Endothelial cell of umbilical vein (primary cell): ENCODE results near the gene GMNC. TPM values are rescaled to one million over a fixed set of nuclear protein-coding genes. Genes with fewer than 3 reads are reported as not detected.

Experiments used
- BruUV-seq: library from RNA; stranded (reverse); fragments of 400-500 nt; replicated peaks from 2 replicates; lab custom pipeline; 2021; lab: Mats Ljungman, UMichigan
- CTCF ChIA-PET: fragments of 300-600, 350-600 bp; sonication (Branson Sonifier 250); formaldehyde crosslinking; loops from one replicate; lab custom pipeline; 2021; ENCODE audit warnings: antibody characterized with exemption, inconsistent platforms; lab: Charles Lee
- POLR2A ChIA-PET: fragments of 300-600, 350-600 bp; sonication (Branson Sonifier 250); formaldehyde crosslinking; loops from one replicate; lab custom pipeline; 2021; ENCODE audit warnings: antibody characterized with exemption, inconsistent platforms; lab: Charles Lee
- DNase-seq: peaks from one replicate; pipeline ENCODE4 v3.0.0-alpha.2; 2011; ENCODE audit warnings: low read depth, low spot score
- FAIRE-seq: peaks from 2 replicates; lab custom pipeline; 2011; peaks lifted over from hg19 to GRCh38; lab: Jason Lieb, UNC
- H2AFZ ChIP-seq: 2 replicates; pipeline ENCODE4 v1.6.0; 2012; ENCODE audit warnings: low read depth, low read length, control low read depth, inconsistent platforms
- H3K27ac ChIP-seq: 2 replicates; pipeline ENCODE4 v1.5.1; 2011; ENCODE audit warnings: low read depth, mild to moderate bottlenecking, control low read depth, low read length, moderate library complexity; ENCODE audit not compliant: insufficient read depth
- H3K27me3 ChIP-seq, 2 experiments: 2 replicates each; pipeline versions ENCODE4 v1.6.0 to v1.6.1; 2011; ENCODE audit warnings: low read length in 2 of 2, mixed read lengths in 1 of 2; ENCODE audit not compliant: control insufficient read depth in 2 of 2, insufficient read depth in 2 of 2
- H3K36me3 ChIP-seq, 2 experiments: 2 replicates in 1 of 2; 3 replicates in 1 of 2; pipeline ENCODE4 v1.5.1; 2011; ENCODE audit warnings: low read length in 2 of 2, mild to moderate bottlenecking in 1 of 2, moderate library complexity in 1 of 2; ENCODE audit not compliant: control insufficient read depth in 2 of 2, insufficient read depth in 2 of 2; ENCODE audit errors: extremely low read depth in 1 of 2
- H3K4me1 ChIP-seq: 3 replicates; pipeline ENCODE4 v1.5.1; 2011; ENCODE audit warnings: mild to moderate bottlenecking, low read length; ENCODE audit not compliant: control insufficient read depth, insufficient read depth; ENCODE audit errors: extremely low read depth
- H3K4me2 ChIP-seq: 2 replicates; pipeline ENCODE4 v1.6.1; 2011; ENCODE audit warnings: low read length, control low read depth, mixed read lengths; ENCODE audit not compliant: insufficient read depth
- H3K4me3 ChIP-seq, 3 experiments: fragments of 200-600 bp in 1 of 3; sonication (generic), shearing (Covaris generic) in 1 of 3; replicated peaks in 1 of 3; 2 replicates each; pipeline ENCODE4 v1.5.1; 2011 to 2016; ENCODE audit warnings: control low read depth in 3 of 3, low read length in 3 of 3, mild to moderate bottlenecking in 2 of 3, inconsistent platforms in 1 of 3, low read depth in 1 of 3, moderate library complexity in 1 of 3; ENCODE audit not compliant: insufficient read depth in 1 of 3
- H3K79me2 ChIP-seq: 2 replicates; pipeline ENCODE4 v1.6.0; 2012; ENCODE audit warnings: low read length, inconsistent platforms; ENCODE audit not compliant: control insufficient read depth, insufficient read depth
- H3K9ac ChIP-seq: replicated peaks from 2 replicates; pipeline ENCODE3; 2011; ENCODE audit warnings: low read length, control low read depth; ENCODE audit not compliant: insufficient read depth; ENCODE audit errors: extremely low read depth
- H3K9me1 ChIP-seq: replicated peaks from 3 replicates; pipeline ENCODE4 v1.6.0; 2011; ENCODE audit warnings: mild to moderate bottlenecking, low read length; ENCODE audit not compliant: control insufficient read depth, insufficient read depth; ENCODE audit errors: extremely low read depth
- H3K9me3 ChIP-seq: replicated peaks from 2 replicates; pipeline ENCODE4 v1.5.1; 2012; ENCODE audit warnings: low read length, inconsistent platforms; ENCODE audit not compliant: control insufficient read depth, insufficient read depth
- H4K20me1 ChIP-seq: replicated peaks from 2 replicates; pipeline ENCODE3; 2011; ENCODE audit warnings: mild to moderate bottlenecking, low read length; ENCODE audit not compliant: control insufficient read depth, insufficient read depth; ENCODE audit errors: extremely low read depth
- EZH2 ChIP-seq: IDR thresholded peaks from 2 replicates; pipeline ENCODE4 v1.6.1; 2012; ENCODE audit warnings: borderline replicate concordance, low read depth, mild to moderate bottlenecking, moderate library complexity, low read length, inconsistent platforms; ENCODE audit not compliant: severe bottlenecking
- FOS ChIP-seq: IDR thresholded peaks from 2 replicates; pipeline ENCODE4 v1.6.1; 2011; ENCODE audit warnings: mild to moderate bottlenecking, low read length, moderate library complexity, borderline replicate concordance; ENCODE audit not compliant: insufficient read depth
- GATA2 ChIP-seq: IDR thresholded peaks from 2 replicates; pipeline ENCODE4 v1.7.0; 2011; ENCODE audit warnings: low read depth, mild to moderate bottlenecking, moderate library complexity, mixed read lengths, low read length; ENCODE audit not compliant: insufficient read length, insufficient read depth
- JUN ChIP-seq: IDR thresholded peaks from 2 replicates; pipeline ENCODE4 v1.6.1; 2011; ENCODE audit warnings: borderline replicate concordance, low read depth; ENCODE audit not compliant: insufficient read length, insufficient read depth
- MYC ChIP-seq: IDR thresholded peaks from one replicate; pipeline ENCODE4 v1.6.1; 2011; ENCODE audit warnings: mild to moderate bottlenecking, low read depth, low read length
- POLR2A ChIP-seq: IDR thresholded peaks from 2 replicates; pipeline ENCODE4 v1.6.1; 2012; ENCODE audit warnings: low read depth, mild to moderate bottlenecking, control low read depth, low read length
- POLR2AphosphoS5 ChIP-seq: IDR thresholded peaks from 2 replicates; pipeline ENCODE4 v1.6.1; 2012; ENCODE audit warnings: low read depth, mild to moderate bottlenecking, control low read depth, low read length, moderate library complexity; ENCODE audit not compliant: insufficient read depth
- dilution Hi-C: fragments of 300-500 bp; cut with MboI; formaldehyde crosslinking; loops from one replicate; pipeline ENCODE4 v1.15.0; 2019; ENCODE audit warnings: low sequenced_read_pairs; ENCODE audit not compliant: extremely low pct_ligation_motif_present
- intact Hi-C: fragments of 100-400 bp; cut with micrococcal nuclease; formaldehyde crosslinking; loops from one replicate; pipeline ENCODE4 v1.10.0; 2022
- polyA plus RNA-seq, 4 experiments: library from polyadenylated mRNA; depleted of rRNA in 3 of 4; stranded (reverse) in 3 of 4; unstranded in 1 of 4; fragments of >200 nt; gene quantifications; 2 replicates each; pipeline versions ENCODE4 v1.2.1 to v1.2.3, GENCODE V29; 2011 to 2012; ENCODE audit warnings: missing spikeins in 1 of 4
- total RNA-seq: library from RNA; stranded (reverse); gene quantifications from 2 replicates; pipeline ENCODE4 v1.2.3, GENCODE V29; 2021
- TF ChIP-seq, protein P1 (sequence below): IDR thresholded peaks from 2 replicates; pipeline ENCODE4 v1.6.1; 2011; ENCODE audit not compliant: insufficient read depth, insufficient read length
- TF ChIP-seq, protein P2 (sequence below), 2 donors: IDR thresholded peaks; 1 replicate in 1 of 2; 2 replicates in 1 of 2; pipeline ENCODE4 v1.5.1; 2011; ENCODE audit warnings: low read length in 2 of 2, mild to moderate bottlenecking in 2 of 2, moderate library complexity in 2 of 2, control low read depth in 1 of 2, inconsistent platforms in 1 of 2, low read depth in 1 of 2; ENCODE audit not compliant: insufficient read depth in 1 of 2; ENCODE audit errors: extremely low read depth in 1 of 2

GMNC gene
- total and polyA plus RNA-seq, 2 donors (not counting 3 experiments of a cell fraction or from before 2014, with no cell fraction given): not detected

DNA sequence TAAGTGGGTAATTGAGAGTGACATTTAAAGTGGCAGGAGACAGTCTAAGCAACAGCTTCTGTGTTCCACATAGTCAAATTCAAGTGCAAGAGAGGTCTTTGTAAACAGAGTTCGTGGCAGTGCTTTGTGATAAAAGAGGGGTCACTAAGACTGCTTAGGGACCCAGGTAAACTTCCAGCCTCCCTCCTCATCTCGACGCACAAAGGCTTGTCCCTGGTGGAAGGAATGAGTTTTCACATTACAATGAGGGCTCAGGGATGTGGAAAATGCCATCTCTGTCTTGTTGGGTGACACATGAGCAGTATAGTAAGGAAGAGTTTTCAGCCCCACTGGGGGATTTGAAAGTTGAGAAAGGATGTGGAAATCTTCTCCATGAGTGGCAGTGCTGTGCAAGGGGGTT is 7.3 kb downstream of the GMNC start:
- Histone ChIP-seq H3K9ac (no peak overlapping the region), H3K27me3 (no peaks in the 10 kb centered on the region), H3K27ac (no peak overlapping the region), H3K4me2 (no peak overlapping the region), H4K20me1 (no peaks in the 10 kb centered on the region), H3K4me1 (no peaks in the 10 kb centered on the region), H3K9me1 (no peaks in the 10 kb centered on the region), H2AFZ (no peak overlapping the region), H3K4me3 (no peak overlapping the region), H3K36me3 (no peaks in the 10 kb centered on the region), H3K79me2 (no peaks in the 10 kb centered on the region), H3K9me3 (no peaks in the 10 kb centered on the region)
- DNase-seq (no peak), FAIRE-seq (no peak)
- no TSS peak for BruUV-seq
- POLR2A ChIA-PET: no interaction called here
- intact Hi-C loops: no loop called here
- CTCF ChIA-PET: no interaction called here
- no peak for TF ChIP-seq POLR2AphosphoS5
- no peak for TF ChIP-seq EZH2
- TF ChIP-seq GATA2: no peak
- TF ChIP-seq FOS: no peak
- TF ChIP-seq MYC: no peak
- TF ChIP-seq JUN: no peak
- TF ChIP-seq, protein P1, sequence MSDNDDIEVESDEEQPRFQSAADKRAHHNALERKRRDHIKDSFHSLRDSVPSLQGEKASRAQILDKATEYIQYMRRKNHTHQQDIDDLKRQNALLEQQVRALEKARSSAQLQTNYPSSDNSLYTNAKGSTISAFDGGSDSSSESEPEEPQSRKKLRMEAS: no peak
- TF ChIP-seq POLR2A: no peak
- TF ChIP-seq, protein P2, sequence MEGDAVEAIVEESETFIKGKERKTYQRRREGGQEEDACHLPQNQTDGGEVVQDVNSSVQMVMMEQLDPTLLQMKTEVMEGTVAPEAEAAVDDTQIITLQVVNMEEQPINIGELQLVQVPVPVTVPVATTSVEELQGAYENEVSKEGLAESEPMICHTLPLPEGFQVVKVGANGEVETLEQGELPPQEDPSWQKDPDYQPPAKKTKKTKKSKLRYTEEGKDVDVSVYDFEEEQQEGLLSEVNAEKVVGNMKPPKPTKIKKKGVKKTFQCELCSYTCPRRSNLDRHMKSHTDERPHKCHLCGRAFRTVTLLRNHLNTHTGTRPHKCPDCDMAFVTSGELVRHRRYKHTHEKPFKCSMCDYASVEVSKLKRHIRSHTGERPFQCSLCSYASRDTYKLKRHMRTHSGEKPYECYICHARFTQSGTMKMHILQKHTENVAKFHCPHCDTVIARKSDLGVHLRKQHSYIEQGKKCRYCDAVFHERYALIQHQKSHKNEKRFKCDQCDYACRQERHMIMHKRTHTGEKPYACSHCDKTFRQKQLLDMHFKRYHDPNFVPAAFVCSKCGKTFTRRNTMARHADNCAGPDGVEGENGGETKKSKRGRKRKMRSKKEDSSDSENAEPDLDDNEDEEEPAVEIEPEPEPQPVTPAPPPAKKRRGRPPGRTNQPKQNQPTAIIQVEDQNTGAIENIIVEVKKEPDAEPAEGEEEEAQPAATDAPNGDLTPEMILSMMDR (IDR thresholded peaks at IDR 0.05; ENCODE audit: extremely low read depth in 1 of 2, insufficient read depth in 1 of 2, low read depth in 1 of 2, low read length in 2 of 2): no peak
- dilution Hi-C loops: no loop called here
